ENCODE measurements around the gene CDK5RAP1.

GRCh38 chr20:33419140-33419974 lies 18.0 kb upstream of the CDK5RAP1 start:
- TF ChIP-seq POLR2A (IDR thresholded peaks at IDR 0.05; ENCODE audit: low read depth, low read length) (no peak), CTCF (conservative IDR thresholded peaks at IDR 0.05; ENCODE audit: low read depth, low read length) (no peak), SMC3 (IDR thresholded peaks at IDR 0.05; ENCODE audit: low read depth, low read length) (no peak), MXI1 (IDR thresholded peaks at IDR 0.05; ENCODE audit: borderline replicate concordance, low read depth, low read length) (no peak)

All from IMR-90 (cell line).